Karpas-422 (cell line): ENCODE data around the gene MAPK14. TPM values are rescaled to one million over a fixed set of nuclear protein-coding genes. Genes with fewer than 3 reads are reported as not detected.
"Not testable (repeated sequence)": the region's sequence is repeated elsewhere in the genome, so short reads cannot be mapped to it uniquely, and the experiment has no call there.

Experiments
- DNase-seq: peaks from one replicate; pipeline ENCODE4 v3.0.0-alpha.2; 2015
- H2AFZ ChIP-seq: fragments of 200-600 bp; sonication (generic); 2 replicates; pipeline ENCODE4 v1.6.1; 2014; ENCODE audit warnings: antibody characterized with exemption, low read length, mixed read lengths
- H3K27ac ChIP-seq: fragments of 200-600 bp; sonication (generic); 2 replicates; pipeline ENCODE4 v1.5.1; 2014; ENCODE audit warnings: mild to moderate bottlenecking, low read length, moderate library complexity
- H3K27me3 ChIP-seq: fragments of 200-600 bp; sonication (generic); 2 replicates; pipeline ENCODE4 v1.6.1; 2014; ENCODE audit warnings: low read length, mixed read lengths
- H3K36me3 ChIP-seq: fragments of 200-600 bp; sonication (generic); 2 replicates; pipeline ENCODE4 v1.6.1; 2014; ENCODE audit warnings: low read length, mixed read lengths; ENCODE audit not compliant: insufficient read depth
- H3K4me1 ChIP-seq: fragments of 200-600 bp; sonication (generic); 2 replicates; pipeline ENCODE4 v1.6.1; 2014; ENCODE audit warnings: mild to moderate bottlenecking, low read length, mixed read lengths
- H3K4me2 ChIP-seq: fragments of 200-600 bp; sonication (generic); 2 replicates; pipeline ENCODE4 v1.6.1; 2014; ENCODE audit warnings: low read length, low read depth, mild to moderate bottlenecking; ENCODE audit not compliant: poor library complexity, severe bottlenecking
- H3K4me3 ChIP-seq: fragments of 200-600 bp; sonication (generic); 2 replicates; pipeline ENCODE4 v1.5.1; 2014; ENCODE audit warnings: mild to moderate bottlenecking, antibody characterized with exemption, low read length, mixed read lengths
- H3K79me2 ChIP-seq: fragments of 200-600 bp; sonication (generic); 2 replicates; pipeline ENCODE4 v1.6.1; 2014; ENCODE audit warnings: mild to moderate bottlenecking, low read length, mixed read lengths
- H3K9ac ChIP-seq: fragments of 200-600 bp; sonication (generic); 2 replicates; pipeline ENCODE4 v1.6.0; 2014; ENCODE audit warnings: low read length
- H3K9me2 ChIP-seq: fragments of 200-600 bp; sonication (generic), shearing (Covaris generic); replicated peaks from 2 replicates; pipeline ENCODE4 v1.6.0; 2014; ENCODE audit warnings: mild to moderate bottlenecking, low read length, moderate library complexity; ENCODE audit not compliant: insufficient read depth
- H3K9me3 ChIP-seq: fragments of 300-700, 200-600 bp; sonication (generic); 2 replicates; pipeline ENCODE4 v1.6.1; 2014; ENCODE audit warnings: low read length, mixed read lengths
- H4K20me1 ChIP-seq: fragments of 200-600 bp; sonication (generic); 2 replicates; pipeline ENCODE4 v1.6.1; 2014; ENCODE audit warnings: mild to moderate bottlenecking, antibody characterized with exemption, low read length, low read depth; ENCODE audit not compliant: insufficient read depth
- total RNA-seq: library from RNA; depleted of rRNA; stranded (reverse); fragments of >200 nt; shearing (Covaris generic); gene quantifications from 2 replicates; pipeline ENCODE4 v1.2.3, GENCODE V29; 2014; ENCODE audit warnings: low replicate concordance

The MAPK14 gene
- total RNA-seq, 1 experiment from 2014 or later, result 56.1 TPM

DNA sequence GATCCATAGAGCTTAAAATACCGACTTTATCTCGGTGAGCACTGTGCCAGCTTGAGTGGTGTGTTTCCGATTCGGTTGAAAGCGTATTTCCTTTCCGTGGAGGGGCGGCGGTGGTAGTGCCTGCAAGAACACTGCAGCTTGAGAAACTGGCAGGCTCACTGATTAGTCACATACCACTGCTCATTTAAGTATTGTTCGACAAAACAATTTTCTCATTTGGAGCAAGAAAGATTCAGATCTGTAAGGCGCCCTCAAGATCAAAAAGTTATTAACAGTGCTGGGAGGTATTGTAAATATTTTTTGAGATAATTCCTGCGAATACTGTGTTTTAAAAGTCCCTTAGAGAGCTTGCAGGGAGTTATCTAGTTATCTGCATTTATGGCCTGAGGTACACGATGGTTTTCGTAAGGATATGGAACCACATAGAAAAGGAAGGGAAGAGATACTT, 1.3 kb downstream of the MAPK14 start:
- Histone ChIP-seq H3K9me2 (no peaks in the 10 kb centered on the region), H3K79me2 (peaks cover 63% of the 10 kb centered on the region), H3K27me3 (no peaks in the 10 kb centered on the region), H3K9ac (peak overlapping the region; percentile 99), H4K20me1 (peaks cover 4% of the 10 kb centered on the region; the same call in 1 of the 2 replicates), H2AFZ (no peak overlapping the region), H3K36me3 (no peaks in the 10 kb centered on the region), H3K4me1 (peaks cover 22% of the 10 kb centered on the region), H3K27ac (peak overlapping the region; percentile 78), H3K4me2 (peak overlapping the region; percentile 89), H3K9me3 (no peaks in the 10 kb centered on the region), H3K4me3 (peak overlapping the region; percentile 100)
- DNase-seq, result peak; percentile 85

GRCh38 chr6:36029464-36029863, 1.9 kb downstream of the MAPK14 start:
- Histone ChIP-seq H4K20me1 (peaks cover 4% of the 10 kb centered on the region; the same call in 1 of the 2 replicates), H3K79me2 (peaks cover 69% of the 10 kb centered on the region), H3K4me3 (peak overlapping the region; percentile 100), H2AFZ (no peak overlapping the region), H3K9ac (peak overlapping the region; percentile 99), H3K36me3 (no peaks in the 10 kb centered on the region), H3K9me3 (no peaks in the 10 kb centered on the region), H3K27me3 (no peaks in the 10 kb centered on the region), H3K4me2 (peak overlapping the region; percentile 89), H3K9me2 (no peaks in the 10 kb centered on the region), H3K27ac (peak overlapping the region; percentile 78), H3K4me1 (peaks cover 22% of the 10 kb centered on the region)
- peak; percentile 62 for DNase-seq

GRCh38 chr6:36032261-36032660, 4.7 kb downstream of the MAPK14 start:
- no peak overlapping the region for H2AFZ ChIP-seq
- no peak overlapping the region for H3K4me3 ChIP-seq
- peaks cover 4% of the 10 kb centered on the region; the same call in 1 of the 2 replicates for H4K20me1 ChIP-seq
- H3K9me3 ChIP-seq, result no peaks in the 10 kb centered on the region
- peaks cover 22% of the 10 kb centered on the region for H3K4me1 ChIP-seq
- H3K9ac ChIP-seq, result no peak overlapping the region
- H3K4me2 ChIP-seq, result peak overlapping the region; percentile 20
- peaks cover 96% of the 10 kb centered on the region for H3K79me2 ChIP-seq
- DNase-seq, result peak; percentile 42
- H3K27me3 ChIP-seq, result no peaks in the 10 kb centered on the region
- no peak overlapping the region for H3K27ac ChIP-seq
- no peaks in the 10 kb centered on the region for H3K9me2 ChIP-seq
- no peaks in the 10 kb centered on the region for H3K36me3 ChIP-seq

DNA sequence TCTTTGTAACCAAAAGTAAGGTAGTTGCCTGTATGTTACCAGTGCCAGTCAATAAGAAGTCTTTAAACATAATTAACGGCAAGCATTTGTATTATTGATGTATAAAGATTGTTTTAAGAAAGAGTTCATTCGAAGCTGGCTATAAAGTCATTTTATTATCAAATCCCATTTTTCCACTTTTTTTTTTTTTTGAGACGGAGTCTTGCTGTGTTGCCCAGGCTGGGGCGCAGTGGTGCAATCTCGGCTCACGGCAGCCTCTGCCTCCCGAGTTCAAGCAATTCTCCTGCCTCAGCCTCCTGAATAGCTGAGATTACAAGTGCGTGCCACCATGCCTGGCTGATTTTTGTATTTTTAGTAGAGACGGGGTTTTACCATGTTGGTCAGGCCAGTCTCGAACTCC, 5.5 kb downstream of the MAPK14 start:
- Histone ChIP-seq H3K79me2 (peaks cover 99% of the 10 kb centered on the region), H3K4me1 (peaks cover 26% of the 10 kb centered on the region)
- H3K9me3 ChIP-seq, H4K20me1 ChIP-seq, H3K4me2 ChIP-seq, H3K36me3 ChIP-seq, H3K27me3 ChIP-seq, H3K4me3 ChIP-seq, H3K9me2 ChIP-seq, DNase-seq, H3K9ac ChIP-seq, H2AFZ ChIP-seq, H3K27ac ChIP-seq: not testable (repeated sequence)

GRCh38 chr6:36033935-36034334, 6.3 kb downstream of the MAPK14 start:
- DNase-seq, result no peak
- no peak overlapping the region for H3K27ac ChIP-seq
- H4K20me1 ChIP-seq, result no peaks in the 10 kb centered on the region
- H3K79me2 ChIP-seq, result peaks cover 99% of the 10 kb centered on the region
- H3K4me2 ChIP-seq, result no peak overlapping the region
- H3K27me3 ChIP-seq, result no peaks in the 10 kb centered on the region
- no peak overlapping the region for H3K4me3 ChIP-seq
- H3K9ac ChIP-seq, result no peak overlapping the region
- no peaks in the 10 kb centered on the region for H3K9me3 ChIP-seq
- no peaks in the 10 kb centered on the region for H3K9me2 ChIP-seq
- no peaks in the 10 kb centered on the region for H3K36me3 ChIP-seq
- H2AFZ ChIP-seq, result no peak overlapping the region
- H3K4me1 ChIP-seq, result peaks cover 34% of the 10 kb centered on the region

- H4K20me1 ChIP-seq, result no peaks in the 10 kb centered on the region; the same call in 1 of the 2 replicates
- H3K4me1 ChIP-seq, result peaks cover 36% of the 10 kb centered on the region
Measured at GRCh38 chr6:36034441-36034840, 6.8 kb downstream of the MAPK14 start.

GRCh38 chr6:36035225-36035624, 7.6 kb downstream of the MAPK14 start:
- Histone ChIP-seq H3K27me3 (no peaks in the 10 kb centered on the region), H3K27ac (no peak overlapping the region), H3K4me3 (no peak overlapping the region), H3K79me2 (peaks cover 99% of the 10 kb centered on the region), H3K4me2 (no peak overlapping the region), H3K36me3 (no peaks in the 10 kb centered on the region), H3K9me3 (no peaks in the 10 kb centered on the region), H3K4me1 (peaks cover 33% of the 10 kb centered on the region), H2AFZ (no peak overlapping the region), H3K9me2 (no peaks in the 10 kb centered on the region), H3K9ac (no peak overlapping the region), H4K20me1 (no peaks in the 10 kb centered on the region; the same call in 1 of the 2 replicates)
- DNase-seq, result no peak

More at GRCh38 chr6:36034441-36034840, 6.8 kb downstream of the MAPK14 start:
- Histone ChIP-seq H3K9ac (no peak overlapping the region), H2AFZ (no peak overlapping the region), H3K27ac (no peak overlapping the region), H3K4me2 (no peak overlapping the region), H3K9me3 (no peaks in the 10 kb centered on the region), H3K27me3 (no peaks in the 10 kb centered on the region), H3K36me3 (no peaks in the 10 kb centered on the region), H3K4me3 (no peak overlapping the region), H3K79me2 (peaks cover 99% of the 10 kb centered on the region), H3K9me2 (no peaks in the 10 kb centered on the region)
- DNase-seq, result no peak

DNA sequence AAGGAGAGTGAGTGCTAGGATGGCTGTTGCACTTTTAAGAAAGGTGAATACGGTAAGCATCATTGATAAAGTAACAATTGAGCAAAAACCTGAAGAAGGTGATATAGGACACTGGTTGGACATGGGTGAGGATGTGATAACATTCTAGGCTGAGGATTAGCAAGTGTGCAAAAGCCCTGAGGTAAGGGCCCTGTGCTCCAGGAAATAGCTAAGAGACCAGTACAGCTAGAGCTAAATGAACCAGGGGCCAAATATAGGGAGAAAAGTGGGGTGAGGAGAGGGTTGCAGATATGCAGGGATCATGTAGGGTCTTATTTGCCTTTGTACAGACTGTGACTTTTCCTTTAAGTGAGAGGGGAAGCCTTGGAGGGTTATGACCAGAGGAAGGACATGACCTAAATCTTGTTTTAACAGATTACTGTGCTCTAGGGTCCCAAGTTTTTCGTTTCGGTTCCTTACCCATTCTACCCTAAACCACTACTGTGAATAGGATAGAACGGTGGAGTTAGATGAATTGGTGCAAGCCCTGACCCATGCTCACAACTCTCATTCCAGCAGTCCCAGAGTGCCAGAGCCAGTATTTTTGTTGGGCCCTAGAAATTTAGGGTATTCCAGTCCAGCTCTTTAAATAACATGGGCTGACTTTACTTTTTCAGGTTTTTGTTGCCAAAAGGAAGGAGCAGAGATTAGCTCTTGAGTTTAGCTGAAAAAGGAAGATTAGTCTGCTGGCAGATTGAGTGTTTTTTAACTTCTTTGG, 10.7 kb downstream of the MAPK14 start:
- Histone ChIP-seq H3K9me2 (no peaks in the 10 kb centered on the region), H3K4me2 (no peak overlapping the region), H3K36me3 (no peaks in the 10 kb centered on the region), H3K4me3 (no peak overlapping the region), H4K20me1 (no peaks in the 10 kb centered on the region; the same call in 1 of the 2 replicates), H3K79me2 (peaks cover 99% of the 10 kb centered on the region), H3K9me3 (no peaks in the 10 kb centered on the region), H3K9ac (no peak overlapping the region), H3K27ac (no peak overlapping the region), H2AFZ (no peak overlapping the region), H3K4me1 (peaks cover 25% of the 10 kb centered on the region), H3K27me3 (no peaks in the 10 kb centered on the region)
- DNase-seq, result no peak
